Suppressor macrophage treated with lipopolysaccharide for 1 hour (primary cell): ENCODE results near the gene TMEM165.

Source experiments
- DNase-seq, 3 donors: peaks; one replicate each; pipeline ENCODE4 v3.0.0-alpha.2; 2020 to 2022

The TMEM165 gene

DNA sequence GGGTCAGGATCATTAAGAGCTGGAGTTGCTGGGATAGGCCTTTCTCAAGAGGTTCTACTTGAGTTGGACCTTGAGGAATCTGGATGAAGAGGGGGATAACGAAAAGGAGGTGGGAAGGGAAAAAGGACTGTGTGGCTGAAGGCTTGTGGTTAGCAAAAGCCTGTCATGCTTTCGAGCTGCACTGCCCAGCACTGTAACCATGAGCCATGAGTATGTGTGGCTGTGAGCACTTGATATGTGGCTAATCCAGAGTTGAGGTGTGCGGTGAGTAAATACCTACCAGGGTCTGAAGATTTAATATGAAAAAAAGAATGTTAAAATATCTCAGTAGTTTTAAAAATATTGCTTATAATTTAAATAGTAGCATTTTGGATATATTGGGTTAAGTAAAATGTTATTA, 11.4 kb downstream of the TMEM165 start:
- no peak for DNase-seq

DNA sequence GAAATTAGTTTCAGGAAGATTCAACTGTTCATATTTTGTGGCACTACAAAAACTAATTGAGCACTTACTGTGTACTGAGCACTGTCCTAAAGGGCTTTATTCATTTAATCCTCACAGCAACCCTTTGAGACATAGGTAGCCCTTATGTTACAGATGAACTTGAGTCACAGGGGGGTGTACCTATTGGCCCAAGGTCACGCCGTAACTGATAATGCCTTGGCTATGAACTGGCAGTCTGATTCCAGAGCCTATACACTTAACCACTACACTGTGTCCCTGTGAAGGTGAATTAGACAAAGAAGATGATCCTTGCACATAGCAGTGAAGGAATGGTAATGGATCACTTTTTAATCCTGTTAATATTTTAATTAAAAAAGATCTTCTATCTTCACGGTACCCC, 12.0 kb downstream of the TMEM165 start:
- no peak for DNase-seq

DNA sequence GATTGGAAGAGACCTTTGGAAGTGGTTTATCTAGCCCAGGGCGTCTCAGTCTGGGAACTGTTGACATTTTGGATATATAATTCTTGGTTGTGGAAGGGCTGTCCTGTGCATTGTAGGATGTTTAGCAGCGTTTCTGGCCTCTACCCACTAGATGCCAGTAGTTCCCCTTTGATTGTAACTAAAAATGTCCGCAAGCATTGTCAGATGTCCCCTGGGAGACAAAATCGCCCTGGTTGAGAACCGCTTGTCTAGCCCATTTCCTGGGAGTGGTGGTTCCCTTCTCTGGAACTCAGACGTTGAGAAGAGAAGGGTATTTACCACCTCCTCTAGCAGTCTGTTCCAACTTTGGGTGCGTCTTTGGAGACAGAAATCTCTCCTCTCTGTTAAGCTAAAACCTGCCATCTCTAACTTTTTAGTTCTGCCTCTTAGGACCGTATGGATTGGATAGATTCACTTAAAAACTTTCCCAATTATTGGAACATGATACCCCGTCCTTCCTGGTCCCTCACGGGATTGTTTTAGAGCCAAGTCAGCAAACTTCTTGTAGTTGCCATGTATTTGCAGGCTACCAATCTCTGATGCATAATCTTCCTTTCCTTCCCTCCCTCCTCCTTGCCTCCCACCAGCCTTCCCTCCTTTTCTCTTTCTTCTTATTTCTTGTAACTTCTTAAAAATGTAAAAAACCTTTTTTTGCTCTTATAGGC, 13.9 kb downstream of the TMEM165 start:
- DNase-seq, result peak in 2 of 3 donors; percentile 7 to 32

DNA sequence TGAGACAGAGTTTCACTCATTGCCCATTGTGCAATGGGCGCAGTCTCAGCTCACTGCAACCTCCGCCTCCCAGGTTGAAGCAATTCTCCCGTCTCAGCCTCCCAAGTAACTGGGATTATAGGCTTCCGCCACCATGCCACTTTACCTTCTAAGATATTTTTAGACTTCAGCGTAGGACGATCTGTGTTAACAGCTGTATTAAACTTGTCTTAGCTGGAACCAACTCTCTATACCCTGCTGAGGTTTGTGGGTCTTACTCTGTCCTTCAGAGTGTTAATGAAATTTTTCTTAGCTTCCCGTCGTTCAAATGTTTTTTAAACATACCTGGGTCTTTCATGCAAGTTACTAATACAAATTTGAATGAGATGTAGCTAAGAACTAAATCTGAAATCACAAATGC, 14.7 kb downstream of the TMEM165 start:
- DNase-seq, result no peak

DNA sequence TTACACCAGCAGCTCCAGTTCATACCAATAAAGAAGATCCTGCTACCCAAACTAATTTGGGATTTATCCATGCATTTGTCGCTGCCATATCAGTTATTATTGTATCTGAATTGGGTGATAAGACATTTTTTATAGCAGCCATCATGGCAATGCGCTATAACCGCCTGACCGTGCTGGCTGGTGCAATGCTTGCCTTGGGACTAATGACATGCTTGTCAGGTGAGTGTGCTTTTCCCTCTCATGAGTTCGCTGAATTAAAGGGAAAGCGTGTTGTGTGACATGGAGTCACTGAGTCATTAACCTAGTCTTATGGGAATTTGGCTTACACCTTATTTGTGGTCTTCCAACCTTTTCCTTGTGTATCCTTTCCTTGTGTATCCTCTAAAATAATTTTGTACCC, 15.9 kb downstream of the TMEM165 start:
- DNase-seq, result no peak

DNA sequence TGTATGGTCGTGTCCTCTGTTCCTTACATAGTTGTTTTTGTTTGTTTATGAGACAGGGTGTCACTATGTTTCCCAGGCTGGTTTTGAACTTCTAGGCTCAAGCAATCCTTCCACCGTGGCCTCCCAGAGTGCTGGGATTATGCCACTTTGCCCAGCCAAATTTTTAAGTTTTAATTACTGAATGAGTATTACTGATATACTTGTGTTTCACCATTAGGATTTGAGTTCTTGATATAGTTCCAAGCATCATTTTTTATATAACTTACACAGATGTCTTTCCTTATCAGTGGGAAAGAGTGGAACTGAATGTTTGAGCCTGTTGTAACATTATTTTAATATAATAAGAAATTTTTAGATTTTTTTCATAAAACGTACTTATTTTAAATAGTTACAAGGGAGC, 20.4 kb downstream of the TMEM165 start:
- no peak for DNase-seq

DNA sequence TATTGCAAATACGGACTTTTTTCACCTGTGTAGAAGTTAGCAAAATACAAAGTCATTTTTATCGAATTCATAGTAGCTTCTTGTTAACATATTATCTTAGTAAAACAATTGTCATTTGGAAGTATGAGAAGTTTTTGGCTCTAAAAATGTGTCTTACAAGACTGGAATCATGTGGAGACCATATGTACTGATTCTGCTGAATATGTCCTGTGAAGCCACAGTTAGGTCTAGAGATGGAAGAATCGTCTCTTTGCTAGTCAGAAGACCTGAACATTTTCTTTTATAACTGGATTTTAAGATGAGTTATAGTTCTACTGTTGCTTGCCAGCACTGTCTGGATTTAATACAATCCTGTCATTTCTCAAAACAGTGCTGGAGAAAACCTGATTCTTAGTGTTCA, 29.0 kb downstream of the TMEM165 start:
- no peak for DNase-seq

DNA sequence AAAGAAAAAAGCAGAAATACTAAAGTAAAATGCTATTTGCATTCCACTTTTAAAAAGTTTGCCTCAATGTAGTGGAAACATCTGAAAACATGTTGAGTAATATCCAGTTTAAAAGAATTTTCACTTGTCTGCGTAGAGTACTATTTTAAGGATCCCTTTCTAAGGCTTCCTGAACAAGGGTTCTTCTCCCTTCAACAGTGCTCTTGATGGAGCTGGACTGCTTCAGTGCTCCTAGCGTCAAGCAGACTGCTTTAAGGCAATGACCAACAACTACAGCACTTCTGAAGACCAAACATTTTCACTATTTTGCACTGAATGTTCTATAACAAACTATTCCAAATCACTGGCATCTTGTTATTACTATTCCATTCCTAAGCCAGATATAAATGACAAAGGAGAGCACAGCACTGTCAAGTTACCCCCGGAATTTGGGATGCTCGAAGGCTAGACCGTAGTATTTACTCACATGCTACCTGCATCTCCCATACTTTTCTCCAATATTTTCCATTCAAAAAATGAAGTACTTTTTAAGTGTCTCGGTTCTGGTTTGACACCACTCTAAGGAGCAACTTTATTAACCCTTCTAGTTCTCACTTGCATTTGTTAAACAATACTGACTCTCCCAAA, 36.1 kb downstream of the TMEM165 start:
- DNase-seq, result no peak

DNA sequence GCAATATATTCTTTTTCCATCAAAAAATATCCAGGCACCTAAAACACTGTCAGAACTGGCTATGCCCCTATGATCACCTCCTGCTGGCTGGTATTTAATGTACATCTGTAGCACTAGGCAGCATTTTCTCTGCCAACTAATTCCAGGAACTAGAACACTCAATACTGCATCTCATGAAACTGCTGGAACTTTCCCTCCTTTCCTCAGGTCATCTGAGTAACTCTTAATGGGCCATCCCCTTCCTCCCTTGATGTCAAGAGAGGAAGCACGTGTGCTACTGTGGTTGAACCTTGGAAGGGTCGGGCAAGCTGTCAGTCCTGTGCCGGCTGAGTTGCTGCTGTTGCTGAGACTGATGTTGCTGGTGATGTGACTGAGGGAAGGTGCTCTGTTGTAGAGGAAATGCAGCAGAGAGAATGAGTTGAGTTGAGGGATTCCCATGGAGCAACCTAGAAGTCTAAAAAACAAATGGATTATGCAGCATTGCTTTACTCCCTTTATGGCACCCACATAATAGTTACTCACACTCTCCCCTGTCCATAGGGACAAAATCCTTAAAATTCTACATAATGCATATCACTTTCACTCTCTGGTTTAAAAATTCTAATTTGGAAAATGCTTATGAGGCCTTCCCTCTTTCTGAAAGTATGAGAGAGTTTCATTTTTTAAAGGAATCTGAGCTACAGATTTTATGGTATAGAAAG, 39.5 kb downstream of the TMEM165 start:
- peak; percentile 28 to 61 (median 30) for DNase-seq

DNA sequence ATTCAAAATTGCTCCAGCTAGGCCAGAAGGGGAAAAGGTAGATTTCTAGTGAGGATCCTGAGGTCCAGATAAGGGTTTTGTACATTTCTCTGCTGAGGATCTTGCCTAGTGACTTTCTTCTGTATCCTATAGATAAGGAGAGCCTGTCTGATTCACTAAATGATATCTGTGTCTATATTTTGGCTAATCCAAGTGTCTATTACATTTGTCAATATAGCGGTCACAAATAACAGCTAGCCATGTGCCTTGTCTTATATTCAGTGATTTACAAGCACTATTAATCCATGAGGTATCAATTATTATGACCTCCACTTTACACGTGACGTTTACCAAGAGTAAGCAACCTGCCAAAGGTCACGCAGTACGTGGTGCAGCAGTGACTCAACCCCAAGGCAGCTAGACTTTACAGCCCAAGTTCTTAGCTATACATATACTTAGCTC, 41.6 kb downstream of the TMEM165 start:
- DNase-seq, result no peak

DNA sequence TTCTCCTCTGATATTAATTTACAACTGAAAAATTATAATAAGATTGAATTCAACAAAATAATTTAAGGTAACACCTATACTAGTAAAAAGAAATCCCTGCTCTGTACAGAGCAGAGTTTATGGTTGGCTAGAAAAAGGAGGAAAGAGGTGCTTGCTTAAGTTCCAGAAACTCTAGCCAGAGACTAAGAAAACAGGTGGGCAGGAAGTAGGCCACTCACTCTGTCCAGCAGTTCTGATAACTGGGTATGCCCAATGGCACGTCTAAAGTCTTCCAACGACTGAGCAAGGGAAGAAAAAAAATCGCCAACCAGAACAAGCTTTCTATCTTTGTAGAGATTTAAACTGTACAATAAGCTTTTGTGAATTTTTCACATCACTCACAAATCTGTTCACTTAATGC, 42.1 kb downstream of the TMEM165 start:
- no peak for DNase-seq

DNA sequence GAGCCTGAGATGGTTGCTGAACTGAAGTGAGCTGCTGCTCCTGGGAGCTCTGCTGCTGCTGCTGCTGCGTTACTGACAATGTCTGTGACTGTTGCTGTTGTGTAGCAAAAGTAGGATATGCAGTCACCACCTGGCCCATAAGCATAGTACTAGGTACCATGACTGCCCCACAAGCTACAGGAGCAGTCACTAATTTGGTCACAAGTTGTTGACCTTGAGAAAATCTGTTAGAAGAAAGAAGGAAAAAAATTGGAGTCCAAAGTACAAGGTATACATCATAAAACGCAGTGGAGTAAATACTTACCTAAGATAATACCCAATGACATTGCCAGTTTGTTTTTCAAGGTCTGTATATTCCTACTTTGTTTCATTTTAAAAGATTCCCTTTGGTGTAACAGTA, 42.6 kb downstream of the TMEM165 start:
- no peak for DNase-seq

DNA sequence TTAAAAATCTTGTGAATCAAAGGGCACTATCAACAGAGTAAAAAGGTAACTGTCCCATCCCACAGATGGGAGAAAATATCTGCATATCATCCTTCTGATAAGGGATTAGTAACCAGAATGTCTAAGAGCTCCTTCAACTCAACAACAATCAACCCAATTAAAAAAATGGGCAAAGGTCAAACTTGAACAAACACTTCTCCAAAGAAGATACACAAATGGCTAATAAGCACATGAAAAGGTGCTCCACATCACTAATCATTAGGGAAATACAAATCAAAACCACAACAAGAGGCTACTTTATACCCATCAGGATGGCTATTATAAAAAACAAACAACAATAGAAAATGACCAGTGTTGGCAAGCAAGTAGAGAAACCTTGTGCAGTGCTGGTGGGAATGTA, 43.3 kb downstream of the TMEM165 start:
- no peak for DNase-seq

DNA sequence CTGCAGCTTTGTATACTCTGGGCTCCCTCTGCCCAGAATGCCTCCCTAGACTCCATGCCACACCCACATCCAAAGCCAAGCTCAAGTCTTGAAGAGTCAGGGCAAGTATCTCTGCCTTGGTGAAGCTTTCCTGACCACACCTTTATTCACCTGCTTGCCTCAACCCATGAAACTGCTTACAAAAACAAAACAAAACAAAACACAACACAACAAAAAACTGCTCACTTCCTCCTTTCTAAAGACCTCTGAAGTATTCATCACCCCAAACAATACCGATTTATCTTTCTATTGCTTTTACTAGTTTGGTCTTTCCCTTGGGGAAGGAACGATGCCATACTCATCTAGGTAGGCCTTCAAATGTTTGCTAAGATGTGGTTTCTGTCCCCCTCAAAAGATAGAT, 45.0 kb downstream of the TMEM165 start:
- DNase-seq, result no peak

DNA sequence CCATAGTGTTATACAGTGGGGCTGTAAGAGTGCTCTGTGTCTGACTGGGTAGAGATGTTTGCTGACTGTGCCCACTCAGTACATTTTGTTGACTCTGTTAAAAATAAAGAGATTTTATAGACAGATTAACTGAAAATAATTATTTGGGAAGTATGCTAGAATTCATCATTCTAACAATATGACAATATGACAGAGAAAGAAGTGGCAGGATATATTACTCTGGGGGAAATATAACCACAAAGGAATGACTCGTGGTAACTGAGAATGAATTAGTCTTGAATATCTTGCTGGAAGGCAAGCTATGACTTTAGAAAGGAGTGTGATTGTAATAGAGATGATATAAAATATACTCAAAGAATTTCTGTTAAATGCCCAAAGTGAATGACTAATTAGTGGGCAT, 46.8 kb downstream of the TMEM165 start:
- no peak for DNase-seq

DNA sequence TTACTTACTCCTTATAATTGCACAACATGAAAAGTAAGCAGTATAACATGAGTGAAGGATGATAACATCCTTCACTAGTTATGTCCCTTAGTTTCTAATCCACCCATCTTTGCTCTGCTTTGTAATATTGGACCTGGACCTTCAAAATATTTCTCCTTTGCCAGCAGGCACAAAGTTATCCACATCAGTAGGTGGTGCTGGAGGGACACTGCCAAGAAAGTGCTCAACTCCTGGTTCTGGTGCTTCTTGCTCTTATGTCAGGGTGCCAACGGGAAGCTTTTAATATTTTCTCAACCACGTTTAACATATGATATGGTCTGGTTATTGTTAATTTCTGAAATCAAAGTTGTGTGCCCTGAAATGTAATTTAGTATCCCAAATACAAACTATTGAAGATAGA, 49.1 kb downstream of the TMEM165 start:
- DNase-seq, result no peak

DNA sequence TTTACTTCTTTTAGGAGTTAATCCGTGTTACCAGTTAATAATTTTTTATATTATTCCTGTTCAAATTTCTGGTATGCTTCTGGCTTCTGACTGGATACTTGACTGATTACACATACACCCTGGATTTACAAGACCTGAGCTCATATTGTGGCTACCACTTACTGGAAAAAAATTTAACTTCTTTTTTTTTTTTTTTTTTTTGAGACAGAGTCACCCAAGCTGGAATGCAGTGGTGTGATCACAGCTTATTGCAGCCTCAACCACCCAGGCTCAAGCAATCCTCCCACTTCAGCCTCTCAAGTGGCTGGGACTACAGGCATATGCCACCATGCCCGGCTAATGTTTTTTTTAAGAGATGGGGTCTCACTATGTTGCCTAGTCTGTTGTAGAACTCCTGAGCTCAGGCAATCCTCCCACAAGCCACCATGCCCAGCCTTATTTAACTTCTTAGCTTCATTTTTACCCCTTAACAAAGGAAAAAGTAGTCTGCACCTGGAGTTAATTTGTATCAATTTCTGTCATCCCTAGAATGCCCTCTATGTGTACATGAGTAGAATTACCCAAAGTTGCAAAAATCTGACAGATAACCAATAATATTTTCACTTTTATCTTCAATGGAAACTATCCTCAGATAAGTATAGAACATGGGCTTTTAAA, 50.3 kb downstream of the TMEM165 start:
- peak in 1 of 3 donors; percentile 64 for DNase-seq

DNA sequence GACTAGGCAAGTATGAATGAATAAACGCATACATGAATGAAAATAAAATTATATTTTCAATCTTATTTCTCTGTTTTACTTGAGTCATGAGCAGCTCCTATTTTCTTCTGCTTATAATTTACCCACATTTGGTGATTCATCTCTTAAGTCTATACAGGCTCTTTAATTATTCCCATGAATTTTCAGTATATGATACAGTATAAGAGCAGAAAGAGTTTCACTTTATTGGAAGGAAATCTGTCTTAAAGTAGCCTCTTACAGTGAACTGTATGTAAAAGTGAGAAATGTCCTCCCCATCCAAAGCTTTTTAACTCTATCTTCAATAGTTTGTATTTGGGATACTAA, 50.8 kb downstream of the TMEM165 start:
- no peak for DNase-seq

DNA sequence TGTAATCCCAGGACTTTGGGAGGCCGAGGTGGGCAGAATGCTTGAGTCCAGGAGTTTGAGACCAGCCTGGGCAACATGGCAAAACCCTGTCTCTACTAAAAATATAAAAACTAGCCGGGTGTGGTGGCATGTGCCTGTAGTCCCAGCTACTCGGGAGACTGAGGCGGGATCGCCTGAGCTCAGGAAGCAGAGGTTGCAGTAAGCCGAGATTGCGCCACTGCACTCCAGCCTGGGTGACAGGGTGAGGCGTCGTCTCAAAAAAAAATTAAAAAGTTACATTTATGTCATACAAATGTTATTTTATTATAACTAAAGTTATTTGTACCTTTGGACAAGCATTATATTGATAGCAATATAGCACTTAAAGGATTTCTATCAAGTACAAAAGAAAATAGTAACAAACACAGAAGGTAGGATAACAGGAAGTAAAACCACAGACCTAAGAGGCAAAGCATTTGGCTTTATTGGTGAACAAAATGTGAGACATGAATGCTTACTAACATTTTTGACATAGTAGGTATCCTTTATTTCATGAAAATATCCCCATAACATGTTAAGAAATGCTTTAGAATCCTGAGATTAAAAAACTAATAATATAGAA, 51.5 kb downstream of the TMEM165 start:
- peak in 1 of 3 donors; percentile 26 for DNase-seq

DNA sequence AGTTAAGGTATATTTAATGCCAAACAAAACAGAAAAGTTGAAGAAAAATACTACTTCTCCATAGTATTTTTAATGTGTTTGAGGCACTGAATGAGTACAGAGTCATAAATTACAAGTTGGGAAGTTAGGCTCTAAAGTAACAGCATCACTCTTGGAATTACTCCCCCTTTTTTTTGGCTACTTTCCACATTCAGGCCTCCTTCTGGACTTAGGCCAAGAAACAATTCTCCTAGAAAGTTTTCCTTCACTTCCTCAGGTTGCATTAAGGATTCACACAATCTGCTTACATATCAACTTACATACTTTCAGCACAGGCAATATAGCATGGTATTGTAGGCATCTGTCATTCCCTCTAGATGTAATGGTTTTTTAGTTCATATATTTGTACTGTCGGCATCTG, 52.1 kb downstream of the TMEM165 start:
- no peak for DNase-seq

DNA sequence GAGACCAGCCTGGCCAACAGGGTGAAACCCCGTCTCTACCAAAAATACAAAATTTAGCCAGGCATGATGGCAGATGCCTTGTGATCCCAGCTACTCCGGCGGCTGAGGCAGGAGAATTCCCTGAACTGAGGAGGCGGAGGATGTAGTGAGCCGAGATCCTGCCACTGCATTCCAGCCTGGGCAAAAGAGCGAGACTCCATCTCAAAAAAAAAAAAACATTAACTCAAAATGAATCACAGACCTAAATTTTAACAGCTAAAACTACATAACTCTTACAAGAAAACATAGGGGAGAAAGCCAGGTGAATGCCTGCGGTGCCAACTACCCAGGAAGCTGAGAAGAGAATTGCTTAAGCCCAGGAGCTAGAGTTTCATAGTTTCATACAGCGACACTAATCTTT, 54.8 kb downstream of the TMEM165 start:
- no peak for DNase-seq

DNA sequence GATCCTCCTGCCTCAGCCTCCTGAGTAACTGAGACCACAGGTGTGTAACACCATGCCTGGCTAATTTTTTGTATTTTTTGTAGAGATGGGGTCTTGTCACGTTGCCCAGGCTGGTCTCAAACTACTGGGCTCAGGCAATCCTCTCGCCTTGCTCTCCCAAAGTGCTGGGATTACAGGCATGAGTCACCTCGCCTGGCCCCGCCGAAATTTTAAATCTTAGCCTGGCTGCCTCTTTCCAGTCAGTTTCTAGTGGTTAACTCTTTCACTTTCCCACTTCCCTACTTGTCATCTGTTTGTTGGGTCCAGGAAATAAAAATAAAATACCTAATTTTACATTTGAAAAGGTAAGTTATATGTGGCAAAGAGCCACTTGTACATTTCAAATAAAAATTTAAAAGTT, 62.4 kb downstream of the TMEM165 start:
- DNase-seq, result no peak

DNA sequence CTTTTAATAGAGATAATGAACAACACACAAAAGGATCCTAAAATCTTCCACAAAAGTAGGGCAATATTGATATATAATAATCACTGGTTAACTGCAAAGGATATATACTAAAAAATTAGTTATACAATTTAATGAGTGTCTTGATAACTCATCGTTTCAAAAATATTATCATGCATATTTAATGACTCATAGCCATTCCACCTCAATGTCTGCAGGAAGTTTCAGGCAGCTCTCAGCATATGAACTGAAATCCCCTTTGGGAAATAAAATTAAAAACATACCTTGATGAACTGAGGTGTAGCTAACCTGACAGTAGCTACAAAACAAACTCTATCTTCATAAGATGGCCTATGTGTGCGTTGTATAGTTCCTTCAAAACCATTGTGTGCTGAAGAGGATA, 62.9 kb downstream of the TMEM165 start:
- DNase-seq, result no peak
